Thyroid gland (tissue), 4 donors: ENCODE data around the gene CTTNBP2NL. TPM values are rescaled to one million over a fixed set of nuclear protein-coding genes. Genes with fewer than 3 reads are reported as not detected.
"Not testable (repeated sequence)": the region's sequence is repeated elsewhere in the genome, so short reads cannot be mapped to it uniquely, and the experiment has no call there.

Experiments
- DNase-seq, 2 donors: peaks; one replicate each; pipeline ENCODE4 v3.0.0-alpha.2; 2019
- H3K27ac ChIP-seq, 3 donors: fragments of 200-600 bp; sonication (generic); 1 replicate in 2 of 3; 2 replicates in 1 of 3; pipeline ENCODE4 v1.5.1; 2016 to 2019; ENCODE audit warnings: mild to moderate bottlenecking in 1 of 3, moderate library complexity in 1 of 3
- H3K27me3 ChIP-seq: fragments of 200-600 bp; sonication (generic); one replicate; pipeline ENCODE4 v1.5.1; 2019
- H3K36me3 ChIP-seq, 2 donors: fragments of 200-600 bp; sonication (generic); one replicate each; pipeline ENCODE4 v1.5.1; 2016 to 2019
- H3K4me1 ChIP-seq, 2 donors: fragments of 200-600 bp; sonication (generic); one replicate each; pipeline ENCODE4 v1.5.1; 2017 to 2019
- H3K4me3 ChIP-seq, 3 donors: fragments of 200-600 bp; sonication (generic); replicated peaks in 1 of 3; 1 replicate in 2 of 3; 2 replicates in 1 of 3; pipeline ENCODE4 v1.5.1; 2016; ENCODE audit warnings: mild to moderate bottlenecking in 1 of 3
- H3K9me3 ChIP-seq: fragments of 200-600 bp; sonication (generic); one replicate; pipeline ENCODE4 v1.5.1; 2017
- CTCF ChIP-seq, 6 experiments: fragments of 200-600 bp in 3 of 6; fragments of 450-650 bp in 3 of 6; sonication (generic) in 3 of 6; IDR thresholded peaks; one replicate each; pipeline ENCODE4 v1.5.1; 2016 to 2019; ENCODE audit warnings: antibody characterized with exemption in 6 of 6, mild to moderate bottlenecking in 2 of 6, inconsistent platforms in 1 of 6, moderate library complexity in 1 of 6
- POLR2A ChIP-seq, 2 donors: fragments of 450-650 bp; IDR thresholded peaks; one replicate each; pipeline ENCODE4 v1.6.1; 2017; ENCODE audit warnings: antibody characterized with exemption in 2 of 2, mild to moderate bottlenecking in 2 of 2, moderate library complexity in 1 of 2
- WGBS, 2 donors: methylation state at CpG; one replicate each; pipeline ENCODE4 v1.1.5; 2017; 5-methylcytosine and 5-hydroxymethylcytosine counted together
- intact Hi-C: fragments of 100-400 bp; cut with DNase I; formaldehyde crosslinking; loops from one replicate; pipeline ENCODE4 v1.15.1; 2023
- total RNA-seq, 4 donors: library from RNA; depleted of rRNA; stranded (reverse); fragments of >200 nt; gene quantifications; one replicate each; pipeline ENCODE4 v1.2.3, GENCODE V29; 2016

Gene CTTNBP2NL
- total RNA-seq, 4 donors from 2014 or later: 11.8 to 20.7 (median 19.2) TPM

DNA sequence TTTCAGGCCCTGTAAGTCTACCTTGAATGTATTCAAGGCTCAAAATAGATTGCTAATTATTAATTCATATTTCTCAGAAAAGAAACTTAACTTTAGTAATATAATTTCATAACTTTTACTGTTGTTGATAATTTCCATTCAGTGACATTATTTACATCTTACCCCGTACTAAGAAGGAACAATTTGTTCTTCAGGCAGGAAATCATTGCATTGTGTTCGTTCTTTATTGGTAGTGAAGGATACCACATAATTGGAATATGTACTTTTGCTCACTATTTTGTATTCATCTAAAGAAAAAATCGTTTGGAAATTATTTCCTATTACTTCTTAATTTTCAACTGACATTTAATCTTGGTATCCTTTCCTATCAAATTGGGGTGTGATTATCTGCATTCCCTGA lies 39.4 kb downstream of the CTTNBP2NL start:
- H3K27ac ChIP-seq: no peak overlapping the region
- WGBS, 2 donors: 73 to 81% methylated on average over 3 of the region's 3 CpGs
- intact Hi-C loops: no loop called here
- no peak for TF ChIP-seq POLR2A (IDR thresholded peaks at IDR 0.05)
- no peak for TF ChIP-seq CTCF (IDR thresholded peaks at IDR 0.05)
- no peak for DNase-seq
- no peak overlapping the region for H3K4me3 ChIP-seq
- H3K9me3 ChIP-seq: no peaks in the 10 kb centered on the region
- no peaks in the 10 kb centered on the region for H3K27me3 ChIP-seq
- no peaks in the 10 kb centered on the region for H3K36me3 ChIP-seq
- H3K4me1 ChIP-seq: peaks cover 0 to 14% of the 10 kb centered on the region in 2 donors

DNA sequence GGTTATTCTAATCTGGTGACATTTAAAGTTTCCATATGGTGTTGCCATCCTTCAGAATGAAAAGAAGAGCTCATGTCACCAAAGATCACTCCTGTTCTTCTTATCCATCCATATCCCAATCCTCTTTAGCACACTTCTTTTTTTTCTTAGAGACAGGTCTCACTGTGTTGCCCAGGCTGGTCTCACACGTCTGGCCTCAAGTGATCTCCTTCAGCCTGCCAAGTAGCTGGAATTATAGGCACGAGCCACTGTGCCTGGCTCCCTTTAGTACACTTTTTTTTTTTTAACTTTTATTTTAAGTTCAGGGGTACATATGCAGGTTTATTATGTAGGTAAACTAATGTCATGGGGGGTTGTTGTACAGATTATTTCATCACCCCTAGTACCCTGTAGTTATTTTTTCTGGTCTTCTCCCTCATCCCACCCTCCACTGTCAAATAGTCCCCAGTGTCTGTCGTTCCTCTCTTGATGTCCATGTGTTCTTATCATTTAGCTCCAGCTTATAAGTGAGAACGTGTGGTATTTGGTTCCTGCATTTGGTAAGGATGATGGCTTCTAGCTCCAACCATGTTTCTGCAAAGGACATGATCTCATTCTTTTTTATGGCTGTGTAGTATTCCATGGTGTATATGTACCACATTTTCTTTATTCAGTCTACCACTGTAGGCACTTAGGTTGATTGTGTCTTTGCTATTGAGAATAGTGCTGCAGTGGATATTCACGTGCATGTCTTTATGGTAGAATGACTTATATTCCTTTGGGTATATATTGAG lies 40.6 kb downstream of the CTTNBP2NL start:
- Histone ChIP-seq H3K4me3 (no peak overlapping the region), H3K4me1 (peaks cover 0 to 14% of the 10 kb centered on the region in 2 donors), H3K9me3 (no peaks in the 10 kb centered on the region), H3K27ac (no peak overlapping the region), H3K36me3 (no peaks in the 10 kb centered on the region), H3K27me3 (no peaks in the 10 kb centered on the region)
- intact Hi-C loops: no loop called here
- TF ChIP-seq CTCF (IDR thresholded peaks at IDR 0.05) (no peak), POLR2A (IDR thresholded peaks at IDR 0.05) (no peak)
- no peak for DNase-seq
- WGBS, 2 donors: 89 to 95% methylated on average over 5 of the region's 5 CpGs

GRCh38 chr1:112438156-112438555 lies 42.1 kb downstream of the CTTNBP2NL start:
- H3K27ac ChIP-seq, intact Hi-C loops: not testable (repeated sequence)
- DNase-seq: peak in 1 of 2 donors; percentile 38

GRCh38 chr1:112439592-112439991 lies 43.6 kb downstream of the CTTNBP2NL start:
- no peaks in the 10 kb centered on the region for H3K9me3 ChIP-seq
- H3K4me1 ChIP-seq: peaks cover 0 to 14% of the 10 kb centered on the region in 2 donors
- TF ChIP-seq CTCF (IDR thresholded peaks at IDR 0.05) (no peak), POLR2A (IDR thresholded peaks at IDR 0.05) (no peak)
- H3K36me3 ChIP-seq: no peaks in the 10 kb centered on the region
- no peak overlapping the region for H3K4me3 ChIP-seq
- H3K27ac ChIP-seq: peak overlapping the region in 1 of 3 donors; percentile 31
- intact Hi-C loops: no loop called here
- DNase-seq: no peak
- H3K27me3 ChIP-seq: no peaks in the 10 kb centered on the region
- WGBS, 2 donors: 42 to 74% methylated on average over 2 of the region's 2 CpGs

More at GRCh38 chr1:112438156-112438555, 42.1 kb downstream of the CTTNBP2NL start:
- H3K27me3 ChIP-seq, H3K36me3 ChIP-seq, H3K4me3 ChIP-seq, H3K9me3 ChIP-seq: not testable (repeated sequence)
- WGBS, 2 donors: 36 to 38% methylated on average over 2 of the region's 2 CpGs
- peaks cover 0 to 14% of the 10 kb centered on the region in 2 donors for H3K4me1 ChIP-seq

- no peak for DNase-seq
- WGBS, 2 donors: 93 to 94% methylated on average over 5 of the region's 5 CpGs
- intact Hi-C loops: no loop called here
- no peak for TF ChIP-seq POLR2A (IDR thresholded peaks at IDR 0.05)
- peaks cover 0 to 14% of the 10 kb centered on the region in 2 donors for H3K4me1 ChIP-seq
- no peaks in the 10 kb centered on the region for H3K27me3 ChIP-seq
- H3K36me3 ChIP-seq: no peaks in the 10 kb centered on the region
- no peak overlapping the region for H3K27ac ChIP-seq
- no peak overlapping the region for H3K4me3 ChIP-seq
- H3K9me3 ChIP-seq: no peaks in the 10 kb centered on the region
Measured at GRCh38 chr1:112440574-112440973, 44.6 kb downstream of the CTTNBP2NL start.

- Histone ChIP-seq H3K9me3 (no peaks in the 10 kb centered on the region), H3K27me3 (no peaks in the 10 kb centered on the region), H3K4me1 (peaks cover 0 to 5% of the 10 kb centered on the region in 2 donors), H3K27ac (no peak overlapping the region), H3K4me3 (no peak overlapping the region), H3K36me3 (no peaks in the 10 kb centered on the region)
- no peak for TF ChIP-seq CTCF (IDR thresholded peaks at IDR 0.05)
- TF ChIP-seq POLR2A (IDR thresholded peaks at IDR 0.05): no peak
- intact Hi-C loops: no loop called here
- no peak for DNase-seq
- 66 to 91% methylated on average over 1 of the region's 1 CpG for WGBS, 2 donors
Measured at GRCh38 chr1:112444269-112444668, 48.3 kb downstream of the CTTNBP2NL start.
